ENCODE results near the gene TEKTIP1.
"Not testable (repeated sequence)": the region's sequence is repeated elsewhere in the genome, so short reads cannot be mapped to it uniquely, and the experiment has no call there.

Gene TEKTIP1

GRCh38 chr19:3506384-3507340 is 32.3 kb upstream of the TEKTIP1 start:
- Histone ChIP-seq H3K79me2 (ENCODE audit: insufficient read depth, low read depth) (peaks cover 37% of the 10 kb centered on the region), H2AFZ (ENCODE audit: low read depth) (peak overlapping the region; percentile 34; the same call in 1 of the 2 replicates), H3K27ac (peak overlapping the region; percentile 32; the same call in 1 of the 2 replicates)

GRCh38 chr19:3507371-3508120 is 31.4 kb upstream of the TEKTIP1 start:
- H3K27ac ChIP-seq = no peak overlapping the region
- H3K79me2 ChIP-seq (ENCODE audit: insufficient read depth, low read depth) = peaks cover 37% of the 10 kb centered on the region
- no peak overlapping the region for H3K4me3 ChIP-seq (IDR thresholded peaks at IDR 0.05; ENCODE audit: insufficient read depth, low read depth, low read length)
- H3K4me1 ChIP-seq (ENCODE audit: low read depth, poor library complexity, severe bottlenecking) = peaks cover 23% of the 10 kb centered on the region
- no peak overlapping the region for H2AFZ ChIP-seq (ENCODE audit: low read depth)
- peak overlapping the region; percentile 60 for H3K4me2 ChIP-seq
- H4K20me1 ChIP-seq (ENCODE audit: insufficient read depth) = no peaks in the 10 kb centered on the region
- no peak for TF ChIP-seq CTCF (conservative IDR thresholded peaks at IDR 0.05; ENCODE audit: low read depth, low read length)
- no peak overlapping the region; the same call in 1 of the 2 replicates for H3K9ac ChIP-seq
- no peaks in the 10 kb centered on the region for H3K27me3 ChIP-seq (ENCODE audit: insufficient read depth, low read depth)
- H3K36me3 ChIP-seq (ENCODE audit: insufficient read depth) = no peaks in the 10 kb centered on the region

More at GRCh38 chr19:3506384-3507340, 32.3 kb upstream of the TEKTIP1 start:
- H3K4me1 ChIP-seq (ENCODE audit: low read depth, poor library complexity, severe bottlenecking) = peaks cover 23% of the 10 kb centered on the region
- H3K27me3 ChIP-seq (ENCODE audit: insufficient read depth, low read depth) = no peaks in the 10 kb centered on the region
- no peaks in the 10 kb centered on the region for H3K36me3 ChIP-seq (ENCODE audit: insufficient read depth)
- no peaks in the 10 kb centered on the region for H4K20me1 ChIP-seq (ENCODE audit: insufficient read depth)
- no peak for TF ChIP-seq CTCF (conservative IDR thresholded peaks at IDR 0.05; ENCODE audit: low read depth, low read length)
- H3K9ac ChIP-seq = peak overlapping the region; percentile 71; the same call in 1 of the 2 replicates
- no peak overlapping the region for H3K4me3 ChIP-seq (IDR thresholded peaks at IDR 0.05; ENCODE audit: insufficient read depth, low read depth, low read length)
- peak overlapping the region; percentile 60 for H3K4me2 ChIP-seq

- H4K20me1 ChIP-seq (ENCODE audit: insufficient read depth); H2AFZ ChIP-seq (ENCODE audit: low read depth); H3K4me3 ChIP-seq (IDR thresholded peaks at IDR 0.05; ENCODE audit: insufficient read depth, low read depth, low read length); H3K27ac ChIP-seq; H3K36me3 ChIP-seq (ENCODE audit: insufficient read depth); H3K27me3 ChIP-seq (ENCODE audit: insufficient read depth, low read depth); H3K9ac ChIP-seq; H3K4me2 ChIP-seq: not testable (repeated sequence)
- Histone ChIP-seq H3K79me2 (ENCODE audit: insufficient read depth, low read depth) (peaks cover 37% of the 10 kb centered on the region), H3K4me1 (ENCODE audit: low read depth, poor library complexity, severe bottlenecking) (peaks cover 23% of the 10 kb centered on the region)
These were observed 30.8 kb upstream of the TEKTIP1 start for GRCh38 chr19:3508121-3508661.

- H3K9ac ChIP-seq = no peak overlapping the region
- H3K79me2 ChIP-seq (ENCODE audit: insufficient read depth, low read depth) = peaks cover 37% of the 10 kb centered on the region
- H3K4me1 ChIP-seq (ENCODE audit: low read depth, poor library complexity, severe bottlenecking) = peaks cover 23% of the 10 kb centered on the region
- no peak overlapping the region for H3K4me2 ChIP-seq
- no peaks in the 10 kb centered on the region for H4K20me1 ChIP-seq (ENCODE audit: insufficient read depth)
- H3K36me3 ChIP-seq (ENCODE audit: insufficient read depth) = no peaks in the 10 kb centered on the region
- TF ChIP-seq CTCF (conservative IDR thresholded peaks at IDR 0.05; ENCODE audit: low read depth, low read length) = no peak
- no peaks in the 10 kb centered on the region for H3K27me3 ChIP-seq (ENCODE audit: insufficient read depth, low read depth)
- H3K4me3 ChIP-seq (IDR thresholded peaks at IDR 0.05; ENCODE audit: insufficient read depth, low read depth, low read length) = no peak overlapping the region
- H3K27ac ChIP-seq = no peak overlapping the region
- H2AFZ ChIP-seq (ENCODE audit: low read depth) = no peak overlapping the region
These were observed 30.0 kb upstream of the TEKTIP1 start for GRCh38 chr19:3508771-3509535.
